COLO668 (cell line): ENCODE results near the gene NDUFB11.

Experiments used
- DNase-seq: peaks from one replicate; lab custom pipeline; 2025; ENCODE audit not compliant: unreplicated experiment; lab: John Stamatoyannopoulos, UW

NDUFB11 gene

GRCh38 chrX:47174846-47175587 is 30.5 kb upstream of the NDUFB11 start:
- no peak for DNase-seq

- DNase-seq: no peak
These were observed 29.9 kb upstream of the NDUFB11 start for GRCh38 chrX:47174376-47174775.

DNA sequence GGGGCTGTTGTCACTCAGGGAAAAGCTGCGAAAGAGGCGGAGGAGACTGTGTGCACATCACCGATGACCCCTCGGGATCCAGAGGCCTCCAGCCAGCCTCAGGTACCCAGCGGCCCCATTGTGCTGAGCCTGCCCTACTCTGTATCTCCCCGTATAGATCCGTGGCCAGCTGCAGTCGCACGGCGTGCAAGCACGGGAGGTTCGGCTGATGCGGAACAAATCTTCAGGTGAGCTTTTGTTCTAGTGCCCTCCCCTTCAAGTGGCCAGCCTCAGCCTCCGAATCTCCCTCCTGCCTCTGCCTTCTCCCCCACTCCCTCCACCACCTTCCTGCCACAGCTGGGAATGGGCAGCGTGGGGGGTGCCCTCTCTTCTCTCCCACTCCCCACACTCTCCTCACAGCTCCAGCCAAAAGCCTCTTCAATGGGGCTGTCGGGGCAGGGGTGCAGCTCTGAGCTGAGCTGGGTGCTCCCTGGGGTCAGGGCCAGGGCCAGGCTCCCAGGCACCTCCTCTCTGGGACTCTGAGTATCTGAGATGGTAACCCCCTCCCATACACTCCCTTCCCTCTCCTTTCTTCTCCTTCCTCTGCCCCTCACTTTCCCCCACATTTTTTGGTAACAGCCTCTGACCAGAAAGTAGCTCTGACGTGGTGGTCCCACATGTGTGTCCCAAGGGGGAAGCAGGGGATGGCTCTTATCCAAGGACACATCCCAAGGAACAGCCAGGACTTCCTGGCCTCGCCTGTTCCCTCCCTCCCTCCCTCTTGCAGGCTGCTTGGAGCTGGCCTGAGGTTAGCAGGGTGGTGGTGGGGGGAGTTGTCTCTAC is 28.7 kb upstream of the NDUFB11 start:
- DNase-seq: no peak

GRCh38 chrX:47172549-47172948 is 28.0 kb upstream of the NDUFB11 start:
- no peak for DNase-seq

GRCh38 chrX:47171996-47172395 is 27.5 kb upstream of the NDUFB11 start:
- DNase-seq: no peak

DNA sequence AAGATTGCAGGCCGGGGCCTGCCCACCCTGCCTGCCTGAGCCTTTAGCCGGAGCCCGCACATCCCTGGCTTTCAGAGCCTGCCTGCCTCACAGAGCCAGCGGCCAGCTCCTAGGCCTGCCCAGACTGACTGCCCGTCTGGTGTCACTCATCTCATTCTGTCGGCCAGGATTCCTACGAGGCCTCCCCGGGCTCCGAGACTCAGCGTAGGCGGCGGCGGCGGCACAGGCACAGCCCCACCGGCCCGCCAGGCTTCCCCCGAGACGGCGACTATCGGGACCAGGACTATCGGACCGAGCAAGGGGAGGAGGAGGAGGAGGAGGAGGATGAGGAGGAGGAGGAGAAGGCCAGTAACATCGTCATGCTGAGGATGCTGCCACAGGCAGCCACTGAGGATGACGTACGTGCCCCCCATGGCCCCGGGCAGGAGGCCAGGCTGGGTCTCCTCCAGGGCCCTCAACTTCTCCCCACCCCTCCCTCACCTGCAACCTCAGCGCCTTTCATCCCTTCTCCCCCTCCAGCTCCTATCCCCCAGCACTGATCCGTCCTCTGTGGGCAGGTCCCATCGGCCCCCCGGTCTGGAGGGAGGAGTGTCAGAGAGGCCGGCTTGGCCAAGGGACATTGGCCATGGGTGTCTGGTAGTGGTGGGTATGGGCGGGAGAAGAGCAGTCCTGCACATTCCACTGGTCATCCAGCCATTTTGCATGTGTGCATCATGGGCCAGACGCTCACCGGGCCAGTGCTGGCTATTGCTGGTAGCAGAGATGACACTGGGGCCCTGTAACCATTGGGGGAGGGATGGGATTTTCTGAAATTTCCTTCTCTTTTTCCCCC is 26.6 kb upstream of the NDUFB11 start:
- DNase-seq: no peak

DNA sequence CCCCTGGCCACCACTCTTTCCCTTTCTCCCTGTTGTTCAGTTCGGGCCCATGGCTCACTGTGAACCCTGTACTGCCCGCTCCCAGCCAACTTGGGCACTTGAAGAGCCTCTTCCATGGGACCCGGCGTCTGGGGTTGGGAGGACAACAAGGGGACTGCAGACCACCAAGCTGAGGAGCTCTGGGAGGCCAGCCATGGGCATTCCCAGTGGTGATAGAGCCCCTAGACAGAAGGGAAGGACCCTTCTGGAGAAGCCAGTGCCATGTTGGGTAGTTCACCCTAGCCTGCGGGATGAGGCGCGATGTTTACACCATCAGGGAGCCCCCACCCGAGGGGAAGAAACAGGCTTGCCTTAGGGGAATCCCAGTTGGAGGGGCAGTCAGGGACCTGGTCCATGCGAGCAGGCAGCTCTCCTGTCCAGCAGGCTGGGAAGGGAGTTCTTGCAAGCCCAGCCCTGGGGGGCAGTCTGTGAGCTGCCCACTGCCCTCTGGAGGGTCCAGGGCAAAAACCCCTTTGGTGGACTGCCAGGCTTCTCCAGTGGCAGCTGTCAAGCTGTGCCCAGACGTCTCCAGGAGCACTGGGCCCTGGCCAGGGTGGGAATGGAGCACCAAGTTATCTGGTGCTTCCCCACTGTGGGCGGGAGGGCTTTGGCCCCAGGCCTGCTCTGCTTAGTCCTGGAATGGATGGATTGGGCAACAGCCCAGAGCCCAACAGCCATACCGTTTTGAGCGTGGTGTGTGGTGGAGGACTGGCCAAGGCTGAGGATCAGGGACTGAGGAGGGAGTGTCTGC is 25.4 kb upstream of the NDUFB11 start:
- no peak for DNase-seq

DNA sequence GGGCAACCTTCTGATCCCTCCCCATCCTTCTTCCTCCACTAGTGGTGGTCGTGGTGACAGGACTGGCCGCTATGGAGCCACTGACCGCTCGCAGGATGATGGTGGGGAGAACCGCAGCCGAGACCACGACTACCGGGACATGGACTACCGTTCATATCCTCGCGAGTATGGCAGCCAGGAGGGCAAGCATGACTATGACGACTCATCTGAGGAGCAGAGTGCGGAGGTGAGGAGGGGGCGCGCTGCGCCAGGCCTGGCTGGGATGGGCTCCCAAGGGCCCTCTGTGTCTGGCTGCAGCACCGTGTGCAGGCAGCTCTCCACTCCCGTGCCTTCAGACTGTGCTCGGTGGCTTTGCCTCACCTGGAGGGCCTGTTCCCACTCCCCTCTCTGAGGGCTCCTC is 24.8 kb upstream of the NDUFB11 start:
- DNase-seq: no peak

- no peak for DNase-seq
These were observed 24.1 kb upstream of the NDUFB11 start for GRCh38 chrX:47168495-47169073.

GRCh38 chrX:47166126-47166525 is 21.6 kb upstream of the NDUFB11 start:
- no peak for DNase-seq

DNA sequence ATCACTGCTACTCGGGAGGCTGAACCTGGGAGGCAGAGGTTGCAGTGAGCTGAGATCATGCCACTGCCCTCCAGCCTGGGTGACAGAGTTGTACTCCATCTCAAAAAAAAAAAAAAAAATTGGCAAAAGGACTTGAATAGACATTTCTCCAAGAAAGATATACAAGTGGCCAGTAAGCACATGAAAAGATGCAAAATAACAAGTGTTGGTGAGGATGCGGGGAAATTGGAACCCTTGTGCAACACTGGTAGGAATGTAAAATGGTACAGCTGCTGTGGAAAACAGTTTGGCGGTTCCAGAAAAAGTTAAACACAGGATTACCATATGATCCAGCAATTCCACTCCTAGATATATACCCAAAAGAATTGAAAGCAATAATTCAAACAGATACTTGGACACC is 19.9 kb upstream of the NDUFB11 start:
- DNase-seq: no peak

DNA sequence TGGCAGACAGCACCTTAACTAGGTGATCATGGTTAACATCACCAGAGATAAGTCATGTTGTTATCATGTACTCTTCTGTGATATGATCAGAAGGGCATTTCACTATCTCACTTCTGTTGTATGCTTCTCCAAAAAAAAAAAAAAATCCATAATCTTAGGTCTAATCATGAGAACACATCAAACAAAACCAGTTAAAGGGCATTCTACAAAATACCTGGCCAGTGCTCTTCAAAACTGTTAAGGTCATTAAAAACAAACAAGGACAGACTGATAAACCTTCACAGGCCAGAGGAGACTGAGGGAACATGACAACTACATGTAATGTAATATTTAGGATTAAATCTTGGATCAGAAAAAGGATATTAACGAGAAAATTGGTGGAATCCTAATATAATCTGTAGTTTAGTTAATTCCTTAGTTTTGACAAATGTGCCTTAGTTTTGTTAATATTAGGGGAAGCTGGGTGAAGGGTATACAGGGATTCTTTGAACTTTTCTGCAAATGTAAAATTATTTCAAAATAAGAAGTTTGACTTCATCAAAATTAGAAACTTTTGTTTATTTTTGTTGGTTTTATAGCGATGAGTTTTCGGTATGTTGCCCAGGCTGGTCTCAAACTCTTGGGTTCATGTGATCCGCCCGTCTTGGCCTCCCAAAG is 18.6 kb upstream of the NDUFB11 start:
- no peak for DNase-seq

DNA sequence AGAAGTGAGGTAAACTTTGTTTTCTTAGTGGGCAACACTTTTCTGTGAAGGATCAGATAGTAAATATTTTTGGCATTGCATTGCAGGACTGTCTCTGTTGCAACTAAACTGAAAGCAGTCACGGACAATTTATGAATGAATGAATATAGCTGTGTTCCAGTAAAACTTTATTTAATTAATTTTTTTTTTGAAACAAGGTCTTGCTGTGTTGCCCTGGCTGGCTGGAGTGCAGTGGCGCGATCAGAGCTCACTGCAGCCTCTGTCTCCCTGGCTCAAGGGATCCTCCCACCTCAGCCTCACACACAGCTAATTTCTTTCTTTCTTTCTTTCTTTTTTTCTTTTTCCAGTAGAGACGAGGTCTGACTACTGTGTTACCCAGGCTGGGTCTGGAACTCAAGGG is 16.3 kb upstream of the NDUFB11 start:
- no peak for DNase-seq

DNA sequence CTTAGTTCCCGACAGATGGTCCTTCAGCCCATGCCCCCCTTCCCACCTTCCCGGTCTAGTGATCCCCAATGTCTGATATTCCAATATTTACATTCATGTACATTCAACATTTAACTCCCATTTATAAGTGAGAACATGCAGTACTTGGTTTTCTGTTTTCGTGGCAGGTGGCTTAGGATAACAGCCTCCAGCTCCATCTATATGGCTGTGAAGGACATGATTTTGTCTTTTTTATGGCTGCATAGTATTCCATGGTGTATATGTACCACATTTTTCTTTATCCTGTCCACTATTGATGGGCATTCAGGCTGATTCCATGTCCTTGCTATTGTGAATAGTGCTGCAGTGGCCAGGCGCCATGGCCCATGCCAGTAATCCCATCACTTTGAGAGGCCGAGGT is 14.3 kb upstream of the NDUFB11 start:
- no peak for DNase-seq

GRCh38 chrX:47158131-47158530 is 13.6 kb upstream of the NDUFB11 start:
- DNase-seq: no peak

DNA sequence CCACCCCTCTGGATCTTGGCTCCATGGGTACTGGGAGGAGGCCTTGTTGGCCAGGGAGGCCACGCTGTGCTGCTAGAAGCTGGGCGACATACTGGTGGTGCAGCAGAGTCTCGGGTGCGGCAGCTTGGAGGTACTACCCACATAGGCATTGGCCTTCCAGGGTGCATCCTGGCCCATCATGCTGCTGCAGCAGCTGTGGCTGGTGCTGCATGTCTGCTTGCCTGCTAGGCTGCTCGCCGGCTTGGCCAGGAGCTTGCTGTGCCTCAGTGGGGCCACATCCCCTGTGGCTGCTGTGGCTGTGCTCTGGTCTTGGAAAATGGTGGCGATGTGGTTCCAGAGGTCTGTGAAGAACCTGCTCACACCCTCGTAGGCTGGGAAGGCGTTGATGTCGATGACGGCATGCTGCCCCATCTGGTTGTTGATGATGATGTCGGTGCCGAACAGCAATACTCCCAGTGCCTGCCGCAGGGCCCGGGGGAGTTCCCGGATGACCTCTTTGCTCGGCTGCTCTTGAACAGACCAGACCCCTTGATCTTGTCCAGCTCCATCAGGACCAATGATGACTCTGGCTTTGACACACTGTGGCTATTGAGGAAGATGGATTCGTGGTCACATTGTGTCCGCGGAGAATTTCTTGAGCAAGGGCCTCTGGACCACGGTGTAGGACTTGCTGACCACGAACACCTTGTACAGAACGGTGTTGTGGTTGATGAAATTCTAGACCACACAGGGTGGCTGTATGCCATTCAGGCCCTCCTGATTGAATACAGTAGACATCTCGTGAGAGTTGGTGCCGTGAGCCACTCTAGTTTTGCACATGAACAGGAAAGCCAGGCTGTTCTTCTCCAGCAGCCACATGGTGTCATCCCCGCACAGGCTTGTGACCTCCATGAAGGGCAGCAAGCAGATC is 12.4 kb upstream of the NDUFB11 start:
- no peak for DNase-seq

DNA sequence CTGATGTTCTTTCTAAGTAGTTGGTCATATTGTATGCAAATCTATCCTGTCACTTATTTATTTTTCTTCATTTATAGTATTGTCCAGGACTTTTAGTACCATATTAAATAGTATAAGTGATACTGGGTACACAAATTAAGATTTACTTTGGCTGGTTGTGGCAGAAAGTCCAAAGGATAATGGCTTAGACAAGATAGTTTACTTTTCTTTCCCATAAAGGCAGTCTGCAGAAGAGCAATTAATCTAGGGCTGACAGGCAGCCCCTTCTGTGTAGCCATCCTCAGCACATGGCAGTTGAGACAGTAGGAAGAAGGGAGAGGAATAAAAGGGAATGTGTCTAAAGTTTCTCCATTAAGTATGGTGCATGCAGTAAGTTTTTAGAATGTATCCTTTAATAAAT is 6.9 kb upstream of the NDUFB11 start:
- DNase-seq: no peak

DNA sequence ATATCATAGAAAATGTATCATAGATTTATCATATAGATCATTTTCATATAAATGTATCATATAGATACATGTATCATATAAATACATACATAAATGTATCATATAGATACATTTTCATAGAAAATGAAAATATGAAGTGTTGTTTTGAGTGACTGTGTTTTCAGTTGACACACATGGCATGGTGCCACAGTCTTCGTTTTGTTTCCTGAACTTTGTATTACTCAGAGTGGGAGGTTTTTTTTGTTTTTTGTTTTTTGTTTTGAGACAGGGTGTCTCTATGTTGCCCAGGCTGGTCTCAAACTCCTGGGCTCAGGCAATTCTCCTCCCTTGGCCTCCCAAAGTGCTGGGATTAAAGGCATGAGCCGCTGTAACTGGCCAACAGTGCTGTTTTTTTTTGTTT is 4.4 kb upstream of the NDUFB11 start:
- no peak for DNase-seq
